ENCODE measurements around the gene LGALS13.

Gene LGALS13

GRCh38 chr19:39582442-39582841, 19.9 kb upstream of the LGALS13 start:
- Histone ChIP-seq H3K9me3 (ENCODE audit: insufficient read depth, low read depth, low read length) (no peaks in the 10 kb centered on the region), H3K9me2 (replicated peaks; ENCODE audit: low read depth, low read length) (no peaks in the 10 kb centered on the region), H3K4me1 (ENCODE audit: insufficient read depth, low read length, poor library complexity, severe bottlenecking) (no peaks in the 10 kb centered on the region), H3K4me2 (ENCODE audit: low read depth, low read length, poor library complexity, severe bottlenecking) (no peak overlapping the region), H3K9ac (ENCODE audit: low read depth, low read length, poor library complexity, severe bottlenecking) (no peak overlapping the region), H3K27me3 (ENCODE audit: insufficient read depth, low read length, poor library complexity, severe bottlenecking) (no peaks in the 10 kb centered on the region), H3K4me3 (ENCODE audit: low read length, poor library complexity, severe bottlenecking) (no peak overlapping the region), H3K36me3 (ENCODE audit: insufficient read depth, low read length) (no peaks in the 10 kb centered on the region), H4K20me1 (ENCODE audit: insufficient read depth, low read length, poor library complexity, severe bottlenecking) (no peaks in the 10 kb centered on the region), H2AFZ (ENCODE audit: low read length) (no peak overlapping the region), H3F3A (ENCODE audit: low read depth) (no peaks in the 10 kb centered on the region), H3K79me2 (ENCODE audit: insufficient read depth, low read length) (no peaks in the 10 kb centered on the region)
- TF ChIP-seq EZH2phosphoT487 (IDR thresholded peaks at IDR 0.05; ENCODE audit: borderline replicate concordance) = no peak
- TF ChIP-seq, protein P1, sequence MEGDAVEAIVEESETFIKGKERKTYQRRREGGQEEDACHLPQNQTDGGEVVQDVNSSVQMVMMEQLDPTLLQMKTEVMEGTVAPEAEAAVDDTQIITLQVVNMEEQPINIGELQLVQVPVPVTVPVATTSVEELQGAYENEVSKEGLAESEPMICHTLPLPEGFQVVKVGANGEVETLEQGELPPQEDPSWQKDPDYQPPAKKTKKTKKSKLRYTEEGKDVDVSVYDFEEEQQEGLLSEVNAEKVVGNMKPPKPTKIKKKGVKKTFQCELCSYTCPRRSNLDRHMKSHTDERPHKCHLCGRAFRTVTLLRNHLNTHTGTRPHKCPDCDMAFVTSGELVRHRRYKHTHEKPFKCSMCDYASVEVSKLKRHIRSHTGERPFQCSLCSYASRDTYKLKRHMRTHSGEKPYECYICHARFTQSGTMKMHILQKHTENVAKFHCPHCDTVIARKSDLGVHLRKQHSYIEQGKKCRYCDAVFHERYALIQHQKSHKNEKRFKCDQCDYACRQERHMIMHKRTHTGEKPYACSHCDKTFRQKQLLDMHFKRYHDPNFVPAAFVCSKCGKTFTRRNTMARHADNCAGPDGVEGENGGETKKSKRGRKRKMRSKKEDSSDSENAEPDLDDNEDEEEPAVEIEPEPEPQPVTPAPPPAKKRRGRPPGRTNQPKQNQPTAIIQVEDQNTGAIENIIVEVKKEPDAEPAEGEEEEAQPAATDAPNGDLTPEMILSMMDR (conservative IDR thresholded peaks at IDR 0.05; ENCODE audit: low read length) = no peak

GRCh38 chr19:39582891-39583625, 19.3 kb upstream of the LGALS13 start:
- Histone ChIP-seq H3K27me3 (ENCODE audit: insufficient read depth, low read length, poor library complexity, severe bottlenecking) (no peaks in the 10 kb centered on the region), H3K79me2 (ENCODE audit: insufficient read depth, low read length) (no peaks in the 10 kb centered on the region), H4K20me1 (ENCODE audit: insufficient read depth, low read length, poor library complexity, severe bottlenecking) (no peaks in the 10 kb centered on the region), H3K4me2 (ENCODE audit: low read depth, low read length, poor library complexity, severe bottlenecking) (no peak overlapping the region), H3K36me3 (ENCODE audit: insufficient read depth, low read length) (no peaks in the 10 kb centered on the region), H2AFZ (ENCODE audit: low read length) (no peak overlapping the region), H3K9ac (ENCODE audit: low read depth, low read length, poor library complexity, severe bottlenecking) (no peak overlapping the region), H3F3A (ENCODE audit: low read depth) (no peaks in the 10 kb centered on the region), H3K4me1 (ENCODE audit: insufficient read depth, low read length, poor library complexity, severe bottlenecking) (no peaks in the 10 kb centered on the region), H3K9me3 (ENCODE audit: insufficient read depth, low read depth, low read length) (no peaks in the 10 kb centered on the region), H3K4me3 (ENCODE audit: low read length, poor library complexity, severe bottlenecking) (no peak overlapping the region), H3K9me2 (replicated peaks; ENCODE audit: low read depth, low read length) (no peaks in the 10 kb centered on the region)
- TF ChIP-seq EZH2phosphoT487 (IDR thresholded peaks at IDR 0.05; ENCODE audit: borderline replicate concordance) = no peak
- TF ChIP-seq, protein P1 (conservative IDR thresholded peaks at IDR 0.05; ENCODE audit: low read length) = no peak

GRCh38 chr19:39587496-39587895, 14.8 kb upstream of the LGALS13 start:
- no peaks in the 10 kb centered on the region for H3K4me1 ChIP-seq (ENCODE audit: insufficient read depth, low read length, poor library complexity, severe bottlenecking)
- H3K79me2 ChIP-seq (ENCODE audit: insufficient read depth, low read length) = no peaks in the 10 kb centered on the region
- H3K9me3 ChIP-seq (ENCODE audit: insufficient read depth, low read depth, low read length) = no peaks in the 10 kb centered on the region
- H3K4me2 ChIP-seq (ENCODE audit: low read depth, low read length, poor library complexity, severe bottlenecking) = no peak overlapping the region
- TF ChIP-seq, protein P1 (conservative IDR thresholded peaks at IDR 0.05; ENCODE audit: low read length) = no peak
- no peak for TF ChIP-seq EZH2phosphoT487 (IDR thresholded peaks at IDR 0.05; ENCODE audit: borderline replicate concordance)
- H3F3A ChIP-seq (ENCODE audit: low read depth) = no peaks in the 10 kb centered on the region
- no peaks in the 10 kb centered on the region for H4K20me1 ChIP-seq (ENCODE audit: insufficient read depth, low read length, poor library complexity, severe bottlenecking)
- no peak overlapping the region for H3K9ac ChIP-seq (ENCODE audit: low read depth, low read length, poor library complexity, severe bottlenecking)
- H3K9me2 ChIP-seq (replicated peaks; ENCODE audit: low read depth, low read length) = no peaks in the 10 kb centered on the region
- H2AFZ ChIP-seq (ENCODE audit: low read length) = no peak overlapping the region
- H3K4me3 ChIP-seq (ENCODE audit: low read length, poor library complexity, severe bottlenecking) = no peak overlapping the region
- H3K27me3 ChIP-seq (ENCODE audit: insufficient read depth, low read length, poor library complexity, severe bottlenecking) = no peaks in the 10 kb centered on the region
- H3K36me3 ChIP-seq (ENCODE audit: insufficient read depth, low read length) = no peaks in the 10 kb centered on the region
